Gastroesophageal sphincter (tissue), 4 donors: Measurements from ENCODE around the gene U2SURP. TPM values are rescaled to one million over a fixed set of nuclear protein-coding genes. Genes with fewer than 3 reads are reported as not detected.

ENCODE experiments used
- ATAC-seq: fragments of 150-250 bp; one replicate; pipeline ENCODE4 v1.9.1; 2016; ENCODE audit warnings: mild to moderate bottlenecking, moderate library complexity
- H3K27ac ChIP-seq, 4 donors: fragments of 200-600 bp; sonication (generic) in 3 of 4; 1 replicate in 3 of 4; 2 replicates in 1 of 4; pipeline ENCODE4 v1.5.1; 2016 to 2019
- H3K27me3 ChIP-seq: fragments of 200-600 bp; sonication (generic); one replicate; pipeline ENCODE4 v1.5.1; 2019
- H3K36me3 ChIP-seq, 2 donors: fragments of 200-600 bp; sonication (generic); one replicate each; pipeline ENCODE4 v1.5.1; 2019; ENCODE audit warnings: control low read depth in 1 of 2
- H3K4me1 ChIP-seq, 3 donors: fragments of 200-600 bp; sonication (generic); 1 replicate in 2 of 3; 2 replicates in 1 of 3; pipeline ENCODE4 v1.5.1; 2016 to 2019; ENCODE audit warnings: control low read depth in 2 of 3
- H3K4me3 ChIP-seq, 2 donors: fragments of 200-600 bp; sonication (generic); one replicate each; pipeline ENCODE4 v1.5.1; 2019; ENCODE audit warnings: mild to moderate bottlenecking in 1 of 2, moderate library complexity in 1 of 2
- H3K9me3 ChIP-seq, 3 donors: fragments of 200-600 bp; sonication (generic); one replicate each; pipeline ENCODE4 v1.5.1; 2017 to 2019; ENCODE audit warnings: control low read depth in 2 of 3
- CTCF ChIP-seq, 4 experiments: fragments of 200-600 bp in 2 of 4; fragments of 450-650 bp in 2 of 4; sonication (generic) in 1 of 4; IDR thresholded peaks; one replicate each; pipeline ENCODE4 v1.5.1; 2017 to 2019; ENCODE audit warnings: antibody characterized with exemption in 4 of 4, mild to moderate bottlenecking in 2 of 4, moderate library complexity in 2 of 4
- EP300 ChIP-seq: sonication (generic); formaldehyde crosslinking; IDR thresholded peaks from one replicate; pipeline ENCODE4 v1.6.1; 2017; ENCODE audit warnings: antibody characterized with exemption, mild to moderate bottlenecking
- POLR2A ChIP-seq, 2 donors: fragments of 450-650 bp; IDR thresholded peaks; one replicate each; pipeline ENCODE4 v1.6.1; 2017; ENCODE audit warnings: antibody characterized with exemption in 2 of 2, mild to moderate bottlenecking in 2 of 2, moderate library complexity in 1 of 2
- POLR2AphosphoS5 ChIP-seq: sonication (generic); formaldehyde crosslinking; IDR thresholded peaks from one replicate; pipeline ENCODE4 v1.6.1; 2017; ENCODE audit warnings: antibody characterized with exemption
- WGBS, 2 donors: methylation state at CpG; one replicate each; pipeline ENCODE4 v1.1.5; 2018; ENCODE audit warnings: low coverage in 1 of 2; 5-methylcytosine and 5-hydroxymethylcytosine counted together
- total RNA-seq, 4 donors: library from RNA; depleted of rRNA; stranded (reverse); fragments of >200 nt; gene quantifications; one replicate each; pipeline ENCODE4 v1.1.0, GENCODE V29; 2016

U2SURP gene
- total RNA-seq, 4 donors from 2014 or later, result 40.5 to 111 (median 60.4) TPM

GRCh38 chr3:143001034-143001368 is 369 bp upstream of the U2SURP start:
- TF ChIP-seq POLR2AphosphoS5, result no peak
- WGBS, 2 donors, result 0% methylated on average over 1 to 5 of the region's 15 CpGs

GRCh38 chr3:143002083-143002712 is 828 bp downstream of the U2SURP start:
- Histone ChIP-seq H3K4me3 (peak overlapping the region; percentile 75 to 85), H3K36me3 (no peaks in the 10 kb centered on the region), H3K27me3 (no peaks in the 10 kb centered on the region), H3K27ac (peak overlapping the region; percentile 54 to 95 (median 92)), H3K9me3 (no peaks in the 10 kb centered on the region), H3K4me1 (peaks cover 3 to 77% (median 14%) of the 10 kb centered on the region in 3 donors)
- ATAC-seq, result no peak
- 0% methylated on average over 15 to 19 of the region's 19 CpGs for WGBS, 2 donors
- TF ChIP-seq POLR2AphosphoS5 (no peak), POLR2A (IDR thresholded peaks at IDR 0.05) (no peak), CTCF (IDR thresholded peaks at IDR 0.05) (no peak), EP300 (no peak)

More at GRCh38 chr3:143001034-143001368, 369 bp upstream of the U2SURP start:
- peak overlapping the region; percentile 75 to 85 for H3K4me3 ChIP-seq
- H3K9me3 ChIP-seq, result no peaks in the 10 kb centered on the region
- peak overlapping the region; percentile 81 to 95 (median 92) for H3K27ac ChIP-seq
- no peaks in the 10 kb centered on the region for H3K27me3 ChIP-seq
- ATAC-seq, result peak; percentile 81
- H3K36me3 ChIP-seq, result no peaks in the 10 kb centered on the region
- peaks cover 3 to 70% (median 14%) of the 10 kb centered on the region in 3 donors for H3K4me1 ChIP-seq

GRCh38 chr3:143002727-143003126 is 1.4 kb downstream of the U2SURP start:
- Histone ChIP-seq H3K4me1 (peaks cover 3 to 74% (median 14%) of the 10 kb centered on the region in 3 donors), H3K27me3 (no peaks in the 10 kb centered on the region), H3K4me3 (peak overlapping the region; percentile 75 to 85), H3K27ac (peak overlapping the region in 1 of 4 donors; percentile 93), H3K9me3 (no peaks in the 10 kb centered on the region), H3K36me3 (no peaks in the 10 kb centered on the region)
- TF ChIP-seq CTCF (IDR thresholded peaks at IDR 0.05) (no peak), POLR2A (IDR thresholded peaks at IDR 0.05) (no peak)
- ATAC-seq, result no peak
- 0 to 5% methylated on average over 9 of the region's 9 CpGs for WGBS, 2 donors

- Histone ChIP-seq H3K9me3 (no peaks in the 10 kb centered on the region), H3K4me1 (peaks cover 3 to 84% (median 13%) of the 10 kb centered on the region in 3 donors), H3K27me3 (no peaks in the 10 kb centered on the region), H3K36me3 (no peaks in the 10 kb centered on the region), H3K27ac (no peak overlapping the region), H3K4me3 (no peak overlapping the region)
- WGBS, 2 donors, result 83 to 100% methylated on average over 1 to 2 of the region's 2 CpGs
- ATAC-seq, result no peak
- no peak for TF ChIP-seq POLR2A (IDR thresholded peaks at IDR 0.05)
Observed at GRCh38 chr3:143004823-143005222, 3.5 kb downstream of the U2SURP start.

GRCh38 chr3:143010024-143010423 is 8.7 kb downstream of the U2SURP start:
- TF ChIP-seq POLR2A (IDR thresholded peaks at IDR 0.05) (no peak), CTCF (IDR thresholded peaks at IDR 0.05) (no peak), POLR2AphosphoS5 (no peak), EP300 (no peak)
- 73 to 80% methylated on average over 3 of the region's 3 CpGs for WGBS, 2 donors
- H3K27me3 ChIP-seq, result no peaks in the 10 kb centered on the region
- H3K4me1 ChIP-seq, result peaks cover 0 to 62% (median 0%) of the 10 kb centered on the region in 3 donors
- H3K9me3 ChIP-seq, result no peaks in the 10 kb centered on the region
- H3K27ac ChIP-seq, result no peak overlapping the region
- peaks cover 0 to 20% of the 10 kb centered on the region in 2 donors for H3K36me3 ChIP-seq
- no peak for ATAC-seq
- H3K4me3 ChIP-seq, result no peak overlapping the region

- H3K4me1 ChIP-seq, result peaks cover 0 to 45% (median 0%) of the 10 kb centered on the region in 3 donors
- H3K9me3 ChIP-seq, result no peaks in the 10 kb centered on the region
- no peak overlapping the region for H3K27ac ChIP-seq
- TF ChIP-seq CTCF (IDR thresholded peaks at IDR 0.05) (no peak), EP300 (no peak), POLR2A (IDR thresholded peaks at IDR 0.05) (no peak), POLR2AphosphoS5 (no peak)
- peaks cover 0 to 29% of the 10 kb centered on the region in 2 donors for H3K36me3 ChIP-seq
- H3K4me3 ChIP-seq, result no peak overlapping the region
- ATAC-seq, result no peak
- WGBS, 2 donors, result 75 to 83% methylated on average over 3 of the region's 3 CpGs
- no peaks in the 10 kb centered on the region for H3K27me3 ChIP-seq
Observed at GRCh38 chr3:143011705-143012104, 10.3 kb downstream of the U2SURP start.
